SIG-M5 treated with dmso at 0.1 percent for 504 hours (cell line): ENCODE results near the gene HAL.
"Not testable (repeated sequence)": the region's sequence is repeated elsewhere in the genome, so short reads cannot be mapped to it uniquely, and the experiment has no call there.

Experiments used
- DNase-seq: peaks from one replicate; lab custom pipeline; 2025; ENCODE audit not compliant: unreplicated experiment; lab: John Stamatoyannopoulos, UW

Gene HAL

GRCh38 chr12:95977764-95978305, 18.3 kb downstream of the HAL start:
- DNase-seq, result no peak

- DNase-seq, result no peak
These were observed 19.7 kb downstream of the HAL start for GRCh38 chr12:95976416-95976832.

- no peak for DNase-seq
These were observed 20.7 kb downstream of the HAL start for GRCh38 chr12:95975491-95975890.

GRCh38 chr12:95974358-95974757, 21.8 kb downstream of the HAL start:
- DNase-seq, result no peak

- DNase-seq, result no peak
These were observed 23.2 kb downstream of the HAL start for GRCh38 chr12:95972832-95973456.

GRCh38 chr12:95970905-95971304, 25.2 kb downstream of the HAL start:
- no peak for DNase-seq

GRCh38 chr12:95969116-95969515, 27.0 kb downstream of the HAL start:
- DNase-seq, result not testable (repeated sequence)

- DNase-seq, result no peak
These were observed 28.8 kb downstream of the HAL start for GRCh38 chr12:95967301-95967700.

GRCh38 chr12:95966287-95966870, 29.8 kb downstream of the HAL start:
- no peak for DNase-seq

- peak; percentile 35 for DNase-seq
These were observed 33.0 kb downstream of the HAL start for GRCh38 chr12:95963096-95963495.

GRCh38 chr12:95962222-95962621, 33.9 kb downstream of the HAL start:
- no peak for DNase-seq

- DNase-seq, result no peak
These were observed 35.9 kb downstream of the HAL start for GRCh38 chr12:95960241-95960640.

GRCh38 chr12:95959107-95959506, 37.0 kb downstream of the HAL start:
- peak; percentile 54 for DNase-seq

- DNase-seq, result no peak
These were observed 39.5 kb downstream of the HAL start for GRCh38 chr12:95956557-95957145.

- DNase-seq, result no peak
These were observed 40.5 kb downstream of the HAL start for GRCh38 chr12:95955549-95956159.

GRCh38 chr12:95953000-95953399, 43.1 kb downstream of the HAL start:
- DNase-seq, result no peak

GRCh38 chr12:95951515-95951914, 44.6 kb downstream of the HAL start:
- peak; percentile 15 for DNase-seq

GRCh38 chr12:95949477-95950206, 46.5 kb downstream of the HAL start:
- no peak for DNase-seq

- no peak for DNase-seq
These were observed 51.9 kb downstream of the HAL start for GRCh38 chr12:95944108-95944704.

GRCh38 chr12:95943330-95943842, 52.8 kb downstream of the HAL start, which contains the start of gene AMDHD1:
AMDHD1 (plus strand) TSS chr12:95943331; CDS start chr12:95943399, 68 bp downstream.
- DNase-seq, result peak; percentile 46
